Choroid plexus epithelial cell (primary cell): ENCODE results near the gene ADARB2.

Source experiments
- DNase-seq: peaks from one replicate; pipeline ENCODE4 v3.0.0-alpha.2; 2010; ENCODE audit warnings: low read depth
- H3K4me3 ChIP-seq: 2 replicates; pipeline ENCODE4 v1.5.1; 2011; ENCODE audit warnings: low read depth, mild to moderate bottlenecking, control low read depth, low read length, moderate library complexity
- TF ChIP-seq, protein P1 (sequence below): conservative IDR thresholded peaks from 2 replicates; pipeline ENCODE4 v1.5.1; 2011; ENCODE audit warnings: low read depth, mild to moderate bottlenecking, control low read depth, inconsistent platforms, low read length, moderate library complexity

The ADARB2 gene

DNA sequence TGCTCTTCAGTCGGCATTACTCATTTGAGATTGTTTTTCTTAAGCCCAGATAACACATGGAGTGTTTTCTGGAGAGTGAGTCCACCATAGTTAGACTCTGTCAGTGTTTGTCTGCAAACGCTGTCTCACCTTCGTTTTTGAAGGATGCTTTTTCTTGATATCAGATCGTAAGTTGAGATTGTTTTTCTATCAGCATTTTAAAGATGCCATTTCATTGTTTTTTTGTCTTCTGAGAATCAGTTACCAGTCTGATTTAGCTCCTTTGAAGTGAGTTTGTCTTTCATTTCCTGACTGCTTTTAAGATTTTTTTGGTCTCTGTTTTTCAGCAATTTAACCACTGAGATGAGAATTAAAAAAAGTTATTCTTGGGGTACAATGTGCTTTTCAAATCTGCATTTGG is 543.8 kb downstream of the ADARB2 start:
- H3K4me3 ChIP-seq, result no peak overlapping the region
- TF ChIP-seq, protein P1, sequence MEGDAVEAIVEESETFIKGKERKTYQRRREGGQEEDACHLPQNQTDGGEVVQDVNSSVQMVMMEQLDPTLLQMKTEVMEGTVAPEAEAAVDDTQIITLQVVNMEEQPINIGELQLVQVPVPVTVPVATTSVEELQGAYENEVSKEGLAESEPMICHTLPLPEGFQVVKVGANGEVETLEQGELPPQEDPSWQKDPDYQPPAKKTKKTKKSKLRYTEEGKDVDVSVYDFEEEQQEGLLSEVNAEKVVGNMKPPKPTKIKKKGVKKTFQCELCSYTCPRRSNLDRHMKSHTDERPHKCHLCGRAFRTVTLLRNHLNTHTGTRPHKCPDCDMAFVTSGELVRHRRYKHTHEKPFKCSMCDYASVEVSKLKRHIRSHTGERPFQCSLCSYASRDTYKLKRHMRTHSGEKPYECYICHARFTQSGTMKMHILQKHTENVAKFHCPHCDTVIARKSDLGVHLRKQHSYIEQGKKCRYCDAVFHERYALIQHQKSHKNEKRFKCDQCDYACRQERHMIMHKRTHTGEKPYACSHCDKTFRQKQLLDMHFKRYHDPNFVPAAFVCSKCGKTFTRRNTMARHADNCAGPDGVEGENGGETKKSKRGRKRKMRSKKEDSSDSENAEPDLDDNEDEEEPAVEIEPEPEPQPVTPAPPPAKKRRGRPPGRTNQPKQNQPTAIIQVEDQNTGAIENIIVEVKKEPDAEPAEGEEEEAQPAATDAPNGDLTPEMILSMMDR, result no peak
- DNase-seq, result no peak

DNA sequence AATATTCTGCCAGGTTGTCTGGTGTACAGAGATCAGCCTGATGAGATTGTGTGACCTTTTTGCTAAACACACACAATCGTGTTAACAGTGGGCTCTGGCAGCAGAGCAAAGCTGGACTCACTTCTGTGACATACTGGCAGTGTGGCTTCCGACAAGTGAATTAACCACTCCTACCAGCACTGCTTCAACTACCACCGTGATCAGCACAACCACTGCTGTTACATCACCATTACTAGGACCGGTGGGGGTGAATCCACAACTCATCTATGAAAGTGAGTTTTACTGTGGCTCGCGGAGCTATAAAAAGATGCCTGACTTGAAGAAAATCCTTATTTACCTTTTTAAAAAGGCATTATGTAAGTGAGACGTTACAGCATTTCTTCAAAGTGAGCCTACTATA is 545.6 kb downstream of the ADARB2 start:
- TF ChIP-seq, protein P1, result no peak
- DNase-seq, result no peak
- H3K4me3 ChIP-seq, result no peak overlapping the region

GRCh38 chr10:1190791-1191490 is 546.4 kb downstream of the ADARB2 start:
- TF ChIP-seq, protein P1, result no peak
- H3K4me3 ChIP-seq, result no peak overlapping the region
- DNase-seq, result no peak

DNA sequence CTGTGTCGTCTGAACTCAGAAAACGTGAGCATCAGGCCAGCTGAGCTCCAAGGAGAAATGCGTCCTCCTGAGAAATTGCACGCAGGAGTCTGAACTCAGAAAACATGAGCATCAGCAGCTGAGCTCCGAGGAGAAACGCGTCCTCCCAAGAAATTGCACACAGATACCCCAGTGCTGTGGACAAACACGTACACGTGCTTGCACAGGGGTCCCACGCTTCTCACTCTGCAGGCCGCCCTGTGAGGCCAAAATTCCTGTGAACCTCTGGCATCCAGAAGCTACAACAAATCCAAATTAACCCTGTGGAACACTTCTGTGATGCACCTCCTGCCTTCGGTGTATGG is 547.3 kb downstream of the ADARB2 start:
- no peak overlapping the region for H3K4me3 ChIP-seq
- DNase-seq, result no peak
- TF ChIP-seq, protein P1, result no peak

DNA sequence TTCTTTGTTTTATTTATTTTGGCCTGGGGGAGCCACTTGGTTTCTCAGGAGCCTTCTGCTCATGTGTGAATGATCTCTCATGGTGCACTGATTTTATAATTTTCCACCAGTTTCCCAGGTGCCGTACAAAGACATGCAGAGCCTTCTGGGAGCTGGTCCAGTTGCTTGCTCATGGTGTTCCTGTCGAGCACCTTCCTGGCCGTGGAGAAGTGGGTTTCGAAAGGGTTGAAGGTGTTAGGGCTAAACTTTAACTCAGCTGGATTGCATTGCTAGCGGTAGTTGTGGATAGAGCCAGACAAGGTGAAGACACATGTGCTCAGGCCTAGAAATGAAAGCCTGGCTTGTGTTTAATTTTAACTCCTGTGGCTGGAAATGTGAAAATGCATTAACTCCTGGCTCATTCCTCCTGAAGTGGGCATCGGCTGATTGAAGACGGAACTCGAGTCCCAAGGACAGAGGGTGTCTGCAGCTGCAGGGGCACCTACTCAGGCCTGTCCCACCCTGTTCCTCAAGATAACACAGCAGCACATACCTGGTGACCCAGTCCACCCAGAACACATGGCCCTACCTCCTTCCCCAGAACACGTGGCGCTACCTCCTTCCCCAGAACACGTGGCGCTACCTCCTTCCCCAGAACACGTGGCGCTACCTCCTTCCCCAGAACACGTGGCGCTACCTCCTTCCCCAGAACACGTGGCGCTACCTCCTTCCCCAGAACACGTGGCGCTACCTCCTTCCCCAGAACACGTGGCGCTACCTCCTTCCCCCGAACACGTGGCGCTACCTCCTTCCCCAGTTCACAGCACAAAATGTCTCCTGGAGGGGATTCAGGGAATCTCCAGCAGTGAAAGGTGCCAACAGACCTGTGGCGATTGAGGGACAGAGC is 547.9 kb downstream of the ADARB2 start:
- TF ChIP-seq, protein P1, result no peak
- no peak for DNase-seq
- H3K4me3 ChIP-seq, result no peak overlapping the region

GRCh38 chr10:1188558-1189135 is 548.7 kb downstream of the ADARB2 start:
- no peak for DNase-seq
- TF ChIP-seq, protein P1, result no peak
- H3K4me3 ChIP-seq, result no peak overlapping the region
